HG03095 (cell line): ENCODE data around the gene POU3F1.

Experiments used
- ATAC-seq: cut with Tn5 transposase; IDR thresholded peaks from one replicate; pipeline ENCODE4 v1.9.1; 2021; ENCODE audit warnings: moderate library complexity; ENCODE audit not compliant: unreplicated experiment

POU3F1 gene

GRCh38 chr1:38046333-38046883 lies at the start of gene POU3F1:
POU3F1 (minus strand) TSS chr1:38046793; CDS start chr1:38046743, 50 bp downstream.
- no peak for ATAC-seq

- ATAC-seq: no peak
Observed at GRCh38 chr1:38095454-38095931, 48.9 kb upstream of the POU3F1 start.

GRCh38 chr1:38094711-38095290 lies 48.2 kb upstream of the POU3F1 start:
- ATAC-seq: no peak

GRCh38 chr1:38093569-38094520 lies 47.3 kb upstream of the POU3F1 start:
- ATAC-seq: no peak

GRCh38 chr1:38092256-38092655 lies 45.7 kb upstream of the POU3F1 start:
- no peak for ATAC-seq

- no peak for ATAC-seq
Observed at GRCh38 chr1:38090796-38091195, 44.2 kb upstream of the POU3F1 start.

GRCh38 chr1:38089712-38090360 lies 43.2 kb upstream of the POU3F1 start:
- no peak for ATAC-seq

GRCh38 chr1:38088791-38089190 lies 42.2 kb upstream of the POU3F1 start:
- ATAC-seq: no peak

- no peak for ATAC-seq
Observed at GRCh38 chr1:38088366-38088765, 41.8 kb upstream of the POU3F1 start.

GRCh38 chr1:38087676-38088075 lies 41.1 kb upstream of the POU3F1 start:
- no peak for ATAC-seq

- ATAC-seq: no peak
Observed at GRCh38 chr1:38085666-38086330, 39.2 kb upstream of the POU3F1 start.

GRCh38 chr1:38084700-38085099 lies 38.1 kb upstream of the POU3F1 start:
- no peak for ATAC-seq

GRCh38 chr1:38084113-38084512 lies 37.5 kb upstream of the POU3F1 start:
- no peak for ATAC-seq

GRCh38 chr1:38083541-38083940 lies 36.9 kb upstream of the POU3F1 start:
- ATAC-seq: no peak

- ATAC-seq: no peak
Observed at GRCh38 chr1:38082769-38083263, 36.2 kb upstream of the POU3F1 start.

- no peak for ATAC-seq
Observed at GRCh38 chr1:38079019-38079418, 32.4 kb upstream of the POU3F1 start.

- ATAC-seq: no peak
Observed at GRCh38 chr1:38077523-38078147, 31.0 kb upstream of the POU3F1 start.

- ATAC-seq: no peak
Observed at GRCh38 chr1:38076455-38076854, 29.9 kb upstream of the POU3F1 start.

GRCh38 chr1:38076038-38076437 lies 29.4 kb upstream of the POU3F1 start:
- ATAC-seq: no peak

GRCh38 chr1:38075191-38075590 lies 28.6 kb upstream of the POU3F1 start:
- no peak for ATAC-seq
